Measurements from ENCODE around the gene SLC5A1.
"Not testable (repeated sequence)": the region's sequence is repeated elsewhere in the genome, so short reads cannot be mapped to it uniquely, and the experiment has no call there.

GRCh38 chr22:32157632-32158031 lies 114.6 kb downstream of the SLC5A1 start:
- not testable (repeated sequence) for TF ChIP-seq CTCF (IDR thresholded peaks at IDR 0.05; ENCODE audit: low read depth, low read length, poor library complexity, severe bottlenecking); EZH2phosphoT487 (IDR thresholded peaks at IDR 0.05; ENCODE audit: borderline replicate concordance, low read length)
